Trophoblast cell (in vitro differentiated cells and primary cell): ENCODE results near the gene PLIN4.

Experiments
- DNase-seq, 2 donors: peaks; one replicate each; pipeline ENCODE4 v3.0.0-alpha.2; 2016
- H2AFZ ChIP-seq: 2 replicates; pipeline ENCODE4 v1.6.1; 2013; ENCODE audit warnings: low read length, moderate library complexity, mild to moderate bottlenecking; ENCODE audit not compliant: insufficient read depth, poor library complexity
- H2AK5ac ChIP-seq: 2 replicates; pipeline ENCODE4 v1.6.1; 2013; ENCODE audit warnings: mild to moderate bottlenecking, low read length
- H2BK120ac ChIP-seq: 2 replicates; pipeline ENCODE4 v1.6.1; 2013; ENCODE audit warnings: low read length, mild to moderate bottlenecking, moderate library complexity; ENCODE audit not compliant: insufficient read depth, poor library complexity
- H2BK12ac ChIP-seq: 2 replicates; pipeline ENCODE4 v1.6.1; 2013; ENCODE audit warnings: mild to moderate bottlenecking, low read length, moderate library complexity
- H2BK5ac ChIP-seq: 2 replicates; pipeline ENCODE4 v1.6.1; 2013; ENCODE audit warnings: low read length, low read depth, moderate library complexity, mild to moderate bottlenecking; ENCODE audit not compliant: poor library complexity
- H3K14ac ChIP-seq: 2 replicates; pipeline ENCODE4 v1.6.1; 2013; ENCODE audit warnings: mild to moderate bottlenecking, low read length
- H3K18ac ChIP-seq: 2 replicates; pipeline ENCODE4 v1.6.1; 2013; ENCODE audit warnings: mild to moderate bottlenecking, low read length
- H3K23ac ChIP-seq: 2 replicates; pipeline ENCODE4 v1.6.1; 2013; ENCODE audit warnings: low read length
- H3K27ac ChIP-seq: 2 replicates; pipeline ENCODE4 v1.5.1; 2013; ENCODE audit warnings: low read depth, mild to moderate bottlenecking, inconsistent platforms, low read length, moderate library complexity
- H3K27me3 ChIP-seq: 2 replicates; pipeline ENCODE4 v1.6.1; 2013; ENCODE audit warnings: inconsistent platforms, mild to moderate bottlenecking, low read length, moderate library complexity; ENCODE audit not compliant: insufficient read depth
- H3K36me3 ChIP-seq, 2 experiments: 1 replicate in 1 of 2; 2 replicates in 1 of 2; pipeline ENCODE4 v1.6.1; 2013; ENCODE audit warnings: low read length in 2 of 2, mild to moderate bottlenecking in 2 of 2, moderate library complexity in 1 of 2; ENCODE audit not compliant: insufficient read depth in 2 of 2, control insufficient read depth in 1 of 2
- H3K4ac ChIP-seq: 2 replicates; pipeline ENCODE4 v1.6.1; 2013; ENCODE audit warnings: low read depth, mild to moderate bottlenecking, low read length, moderate library complexity
- H3K4me1 ChIP-seq, 2 experiments: 1 replicate in 1 of 2; 2 replicates in 1 of 2; pipeline ENCODE4 v1.6.1; 2013; ENCODE audit warnings: low read length in 2 of 2, mild to moderate bottlenecking in 2 of 2, moderate library complexity in 1 of 2; ENCODE audit not compliant: insufficient read depth in 2 of 2, control insufficient read depth in 1 of 2
- H3K4me2 ChIP-seq: 2 replicates; pipeline ENCODE4 v1.6.1; 2013; ENCODE audit warnings: inconsistent platforms, mild to moderate bottlenecking, low read length, moderate library complexity
- H3K4me3 ChIP-seq: 2 replicates; pipeline ENCODE4 v1.5.1; 2013; ENCODE audit warnings: mild to moderate bottlenecking, low read depth, low read length, inconsistent platforms
- H3K79me1 ChIP-seq: one replicate; pipeline ENCODE4 v1.6.1; 2013; ENCODE audit warnings: low read length
- H3K79me2 ChIP-seq: 2 replicates; pipeline ENCODE4 v1.6.1; 2013; ENCODE audit warnings: low read length, mild to moderate bottlenecking; ENCODE audit not compliant: control insufficient read depth, insufficient read depth, poor library complexity
- H3K9ac ChIP-seq: 2 replicates; pipeline ENCODE4 v1.6.1; 2013; ENCODE audit warnings: mild to moderate bottlenecking, low read length
- H3K9me3 ChIP-seq: 2 replicates; pipeline ENCODE4 v1.6.1; 2013; ENCODE audit warnings: low read depth, mild to moderate bottlenecking, control low read depth, inconsistent platforms, low read length; ENCODE audit not compliant: insufficient read depth
- H4K12ac ChIP-seq: 2 replicates; pipeline ENCODE4 v1.6.1; 2013; ENCODE audit warnings: low read depth, mild to moderate bottlenecking, low read length, moderate library complexity
- H4K8ac ChIP-seq: 2 replicates; pipeline ENCODE4 v1.6.1; 2013; ENCODE audit warnings: low read depth, mild to moderate bottlenecking, low read length, moderate library complexity
- H4K91ac ChIP-seq: one replicate; pipeline ENCODE4 v1.6.1; 2013; ENCODE audit warnings: low read depth, mild to moderate bottlenecking, low read length, moderate library complexity
- WGBS: extraction: QIAGEN DNeasy Blood & Tissue Kit; methylation state at CpG from one replicate; pipeline ENCODE4 v1.1.7; 2013; ENCODE audit warnings: missing lambda C conversion rate; ENCODE audit not compliant: insufficient read length, insufficient coverage; ENCODE audit errors: extremely low coverage; 5-methylcytosine and 5-hydroxymethylcytosine counted together

Gene PLIN4

DNA sequence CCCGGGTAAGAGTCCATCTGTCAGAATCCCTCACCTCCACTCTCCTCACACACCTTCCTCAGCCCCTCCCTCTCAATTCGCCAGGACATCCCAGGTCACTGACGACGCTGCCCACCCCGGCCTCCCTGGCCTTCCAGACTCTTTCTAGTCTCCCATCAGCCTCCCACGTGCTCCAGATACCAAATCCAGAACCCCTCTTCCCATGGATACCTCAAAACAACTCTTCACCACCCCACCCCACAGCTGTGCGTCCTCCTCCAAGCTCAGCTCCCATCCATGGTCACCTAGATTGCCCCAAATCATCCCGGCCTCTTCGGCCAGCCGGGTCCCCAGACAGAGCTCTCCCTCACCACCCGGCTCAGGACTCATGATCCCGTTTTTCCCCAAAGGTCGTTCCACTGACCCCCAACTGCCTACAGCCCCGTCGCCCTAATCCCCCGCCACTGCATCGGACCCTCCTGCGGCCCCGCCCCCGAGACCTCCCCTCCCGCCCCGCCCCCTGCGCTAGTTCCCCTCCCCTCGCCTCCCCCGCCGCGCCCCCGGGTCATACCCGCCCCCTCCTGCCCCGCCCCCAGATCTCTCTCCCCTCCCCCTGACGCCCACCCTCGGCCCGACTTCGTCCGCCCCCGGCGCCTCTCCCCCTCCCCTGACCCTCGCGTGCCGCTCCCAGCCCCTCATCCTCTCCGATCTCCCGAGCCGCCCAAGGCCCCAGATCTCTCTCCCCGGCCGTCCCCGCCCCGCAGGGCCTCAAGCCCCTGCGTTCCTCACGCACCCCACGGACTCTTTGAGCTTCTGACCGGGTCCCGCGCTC is 61.2 kb downstream of the PLIN4 start:
- H2BK12ac ChIP-seq = peak overlapping the region; percentile 23
- H2BK120ac ChIP-seq = peak overlapping the region; percentile 86
- H3K4me2 ChIP-seq = peak overlapping the region; percentile 84
- peak overlapping the region; percentile 95 for H3K18ac ChIP-seq
- H3K4ac ChIP-seq = peak overlapping the region; percentile 81
- peaks cover 7% of the 10 kb centered on the region for H3K79me2 ChIP-seq
- peak overlapping the region; percentile 88 for H4K12ac ChIP-seq
- peak overlapping the region; percentile 71 for H2AFZ ChIP-seq
- peak overlapping the region; percentile 95 for H3K27ac ChIP-seq
- peak overlapping the region; percentile 98 for H4K91ac ChIP-seq
- H3K4me1 ChIP-seq = peaks cover 3 to 8% of the 10 kb centered on the region in 2 experiments
- H3K23ac ChIP-seq = no peak overlapping the region
- peak overlapping the region; percentile 11 for H2AK5ac ChIP-seq
- H3K36me3 ChIP-seq = peaks cover 15 to 19% of the 10 kb centered on the region in 2 experiments
- no peaks in the 10 kb centered on the region for H3K9me3 ChIP-seq
- peak overlapping the region; percentile 89 for H3K4me3 ChIP-seq
- H3K79me1 ChIP-seq = peaks cover 5% of the 10 kb centered on the region
- H2BK5ac ChIP-seq = peak overlapping the region; percentile 92
- H3K27me3 ChIP-seq = no peaks in the 10 kb centered on the region
- H4K8ac ChIP-seq = peak overlapping the region; percentile 97
- peak overlapping the region; percentile 83 for H3K14ac ChIP-seq
- WGBS = no CpG with 5 or more reads among the region's 53 CpGs
- H3K9ac ChIP-seq = peak overlapping the region; percentile 95
- DNase-seq = peak in 1 of 2 donors; percentile 8

DNA sequence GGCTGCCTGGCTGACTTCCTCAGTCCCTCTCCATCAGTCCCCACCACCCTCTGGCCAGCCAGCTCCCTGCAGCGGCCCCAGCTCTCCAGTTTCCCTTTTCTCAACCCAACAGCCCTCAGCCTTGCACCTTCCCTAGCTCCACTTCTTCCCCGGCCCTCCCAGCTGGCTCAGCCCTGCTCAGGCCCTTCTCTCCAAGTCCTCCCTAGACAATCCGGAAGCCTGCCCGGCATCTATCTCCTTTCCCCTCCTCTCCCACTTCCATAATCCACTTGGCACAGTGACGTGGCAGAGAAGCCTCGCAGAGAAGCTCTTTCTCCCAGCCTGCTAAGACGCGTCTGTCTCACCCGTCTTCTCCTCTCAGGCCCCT is 61.8 kb downstream of the PLIN4 start:
- Histone ChIP-seq H3K79me2 (peaks cover 7% of the 10 kb centered on the region), H3K4me3 (peak overlapping the region; percentile 73), H2AFZ (no peak overlapping the region), H2BK120ac (no peak overlapping the region), H3K4me2 (peak overlapping the region; percentile 84), H3K27ac (no peak overlapping the region), H4K8ac (peak overlapping the region; percentile 79), H3K14ac (peak overlapping the region; percentile 40), H3K9me3 (no peaks in the 10 kb centered on the region), H3K4me1 (peaks cover 3 to 8% of the 10 kb centered on the region in 2 experiments), H2AK5ac (peak overlapping the region; percentile 11), H2BK5ac (no peak overlapping the region), H3K9ac (no peak overlapping the region), H4K12ac (peak overlapping the region; percentile 67), H3K79me1 (peaks cover 5% of the 10 kb centered on the region), H3K4ac (no peak overlapping the region), H3K18ac (peak overlapping the region; percentile 82), H3K23ac (no peak overlapping the region), H3K36me3 (peaks cover 17 to 19% of the 10 kb centered on the region in 2 experiments), H4K91ac (no peak overlapping the region), H3K27me3 (no peaks in the 10 kb centered on the region), H2BK12ac (no peak overlapping the region)
- peak; percentile 32 to 45 for DNase-seq
- WGBS = no CpG with 5 or more reads among the region's 9 CpGs

DNA sequence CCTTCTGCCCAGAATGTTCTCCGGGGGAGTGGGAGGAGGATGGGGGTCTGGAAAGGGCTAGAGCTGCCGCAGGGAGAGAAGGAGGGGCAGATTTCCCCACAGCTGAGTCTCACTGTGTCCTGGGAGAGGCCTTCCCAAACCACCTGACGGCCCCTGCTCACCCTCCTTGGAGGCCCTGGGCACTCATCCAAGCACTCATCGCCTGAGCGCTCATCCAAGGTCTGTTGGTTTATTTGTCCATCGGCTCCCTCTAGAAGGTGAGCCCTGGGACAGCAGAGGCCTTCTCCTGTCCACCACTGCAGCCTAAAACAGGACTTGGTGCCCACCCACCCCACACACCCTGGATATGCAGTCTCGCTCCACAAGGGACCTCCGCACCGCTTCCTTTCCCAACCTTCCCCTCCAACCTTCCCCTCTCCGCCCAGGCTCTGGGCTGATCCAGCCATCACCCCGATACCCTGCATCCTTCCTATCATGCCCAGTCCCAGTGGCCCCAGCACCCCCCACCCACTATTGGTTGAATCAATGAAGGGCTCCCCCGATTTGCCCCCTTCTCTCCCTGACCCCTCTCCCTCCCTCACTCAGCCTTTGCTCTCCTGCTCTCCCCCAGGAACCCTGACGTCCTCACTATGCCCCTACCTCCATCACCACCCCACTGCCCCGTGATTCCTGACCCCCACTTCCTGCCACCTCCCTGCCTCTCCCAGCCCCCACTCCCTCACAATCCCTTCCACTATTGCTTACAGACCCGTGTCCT is 62.4 kb downstream of the PLIN4 start:
- WGBS = no CpG with 5 or more reads among the region's 15 CpGs
- peak overlapping the region; percentile 84 for H3K4me2 ChIP-seq
- no peak overlapping the region for H4K12ac ChIP-seq
- H3K18ac ChIP-seq = no peak overlapping the region
- H3K36me3 ChIP-seq = peaks cover 19 to 22% of the 10 kb centered on the region in 2 experiments
- H3K9ac ChIP-seq = no peak overlapping the region
- peaks cover 3 to 8% of the 10 kb centered on the region in 2 experiments for H3K4me1 ChIP-seq
- no peak overlapping the region for H3K27ac ChIP-seq
- H3K79me2 ChIP-seq = peaks cover 7% of the 10 kb centered on the region
- H4K8ac ChIP-seq = no peak overlapping the region
- no peak overlapping the region for H4K91ac ChIP-seq
- peaks cover 5% of the 10 kb centered on the region for H3K79me1 ChIP-seq
- no peak overlapping the region for H2AK5ac ChIP-seq
- H2BK12ac ChIP-seq = no peak overlapping the region
- H2AFZ ChIP-seq = no peak overlapping the region
- H2BK120ac ChIP-seq = no peak overlapping the region
- H2BK5ac ChIP-seq = no peak overlapping the region
- H3K4me3 ChIP-seq = no peak overlapping the region
- no peak for DNase-seq
- H3K14ac ChIP-seq = no peak overlapping the region
- no peaks in the 10 kb centered on the region for H3K27me3 ChIP-seq
- H3K4ac ChIP-seq = no peak overlapping the region
- no peaks in the 10 kb centered on the region for H3K9me3 ChIP-seq
- no peak overlapping the region for H3K23ac ChIP-seq

DNA sequence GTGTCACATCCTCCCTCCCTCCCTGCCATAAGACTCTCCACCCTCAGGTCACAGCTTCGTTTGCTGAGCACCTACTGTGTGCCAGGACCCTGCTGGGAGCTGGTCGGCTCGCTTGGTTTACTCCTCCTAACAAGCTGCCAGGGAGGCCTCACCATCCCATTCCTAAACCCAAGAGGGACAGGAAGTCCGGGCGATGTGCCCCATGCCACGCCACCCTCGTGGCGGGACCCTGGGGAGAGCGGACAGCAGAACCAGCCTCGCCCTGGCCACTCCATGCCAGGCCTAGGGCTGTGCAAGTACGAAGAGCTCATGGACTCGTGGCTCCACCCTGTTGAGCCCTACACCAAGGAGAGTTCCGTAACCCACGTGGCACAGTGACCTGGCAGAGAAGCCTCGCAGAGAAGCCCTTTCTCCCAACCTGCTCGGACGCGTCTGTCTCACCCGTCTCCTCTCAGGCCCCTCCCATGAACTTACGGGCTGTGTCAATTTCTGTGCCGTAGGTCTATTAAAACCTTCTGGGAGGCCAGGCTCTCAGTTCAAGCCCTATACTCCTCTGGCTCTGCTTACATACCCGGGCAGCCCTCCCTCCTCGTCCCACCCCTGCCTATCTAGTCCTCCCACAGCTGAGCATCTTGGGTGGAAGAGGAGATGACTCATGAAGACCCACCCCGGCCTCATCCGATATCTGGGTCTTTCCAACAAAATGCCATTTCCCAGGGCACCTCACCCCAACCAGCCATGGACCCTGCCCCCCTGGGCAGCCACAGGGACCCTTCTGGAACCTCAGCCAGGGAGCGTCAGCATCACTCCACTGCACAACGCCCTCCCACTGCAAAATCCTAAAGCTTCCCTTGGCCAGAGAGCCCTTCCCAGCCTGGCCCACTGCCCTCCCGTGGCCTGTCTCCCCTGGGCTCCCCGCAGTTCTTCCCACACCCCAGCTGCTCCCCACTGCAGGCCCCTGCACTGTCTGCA is 63.3 kb downstream of the PLIN4 start:
- H3K4me1 ChIP-seq = peaks cover 3 to 8% of the 10 kb centered on the region in 2 experiments
- no peak overlapping the region for H4K12ac ChIP-seq
- H2AK5ac ChIP-seq = no peak overlapping the region
- no peak overlapping the region for H3K4me2 ChIP-seq
- no peak overlapping the region for H3K18ac ChIP-seq
- no peak overlapping the region for H2AFZ ChIP-seq
- no peak overlapping the region for H3K14ac ChIP-seq
- no peak overlapping the region for H3K4me3 ChIP-seq
- H3K79me2 ChIP-seq = peaks cover 7% of the 10 kb centered on the region
- DNase-seq = no peak
- no CpG with 5 or more reads among the region's 29 CpGs for WGBS
- no peak overlapping the region for H3K23ac ChIP-seq
- no peak overlapping the region for H2BK5ac ChIP-seq
- H3K9me3 ChIP-seq = no peaks in the 10 kb centered on the region
- no peak overlapping the region for H3K4ac ChIP-seq
- no peak overlapping the region for H4K91ac ChIP-seq
- peaks cover 5% of the 10 kb centered on the region for H3K79me1 ChIP-seq
- H3K9ac ChIP-seq = no peak overlapping the region
- H3K27me3 ChIP-seq = no peaks in the 10 kb centered on the region
- no peak overlapping the region for H2BK120ac ChIP-seq
- no peak overlapping the region for H3K27ac ChIP-seq
- no peak overlapping the region for H4K8ac ChIP-seq
- peaks cover 19 to 22% of the 10 kb centered on the region in 2 experiments for H3K36me3 ChIP-seq
- no peak overlapping the region for H2BK12ac ChIP-seq
